ENCODE results near the gene RAD51B.
"Not testable (repeated sequence)": the region's sequence is repeated elsewhere in the genome, so short reads cannot be mapped to it uniquely, and the experiment has no call there.

RAD51B gene

GRCh38 chr14:68656452-68656851 is 836.9 kb downstream of the RAD51B start:
- DNase-seq = no peak

- DNase-seq = no peak
Observed at GRCh38 chr14:68657300-68658028, 837.9 kb downstream of the RAD51B start.

- DNase-seq = no peak
Observed at GRCh38 chr14:68658029-68658509, 838.5 kb downstream of the RAD51B start.

- no peak for DNase-seq
Observed at GRCh38 chr14:68658943-68659931, 839.7 kb downstream of the RAD51B start.

- no peak for DNase-seq
Observed at GRCh38 chr14:68660495-68660894, 840.9 kb downstream of the RAD51B start.

GRCh38 chr14:68661226-68662225 is 841.9 kb downstream of the RAD51B start:
- no peak for DNase-seq

- no peak for DNase-seq
Observed at GRCh38 chr14:68662392-68662791, 842.8 kb downstream of the RAD51B start.

- not testable (repeated sequence) for DNase-seq
Observed at GRCh38 chr14:68662826-68663225, 843.2 kb downstream of the RAD51B start.

- DNase-seq = no peak
Observed at GRCh38 chr14:68663385-68664076, 844.0 kb downstream of the RAD51B start.

GRCh38 chr14:68664225-68664681 is 844.7 kb downstream of the RAD51B start:
- DNase-seq = no peak

GRCh38 chr14:68665131-68665530 is 845.6 kb downstream of the RAD51B start:
- no peak for DNase-seq

GRCh38 chr14:68665792-68666204 is 846.2 kb downstream of the RAD51B start:
- no peak for DNase-seq

GRCh38 chr14:68666236-68666635 is 846.7 kb downstream of the RAD51B start:
- DNase-seq = no peak

- DNase-seq = no peak
Observed at GRCh38 chr14:68666899-68667298, 847.3 kb downstream of the RAD51B start.

GRCh38 chr14:68667313-68667791 is 847.8 kb downstream of the RAD51B start:
- DNase-seq = no peak

GRCh38 chr14:68668028-68668427 is 848.4 kb downstream of the RAD51B start:
- DNase-seq = no peak

- DNase-seq = no peak
Observed at GRCh38 chr14:68668531-68668930, 849.0 kb downstream of the RAD51B start.

GRCh38 chr14:68669111-68669511 is 849.5 kb downstream of the RAD51B start:
- DNase-seq = no peak

GRCh38 chr14:68669603-68670358 is 850.2 kb downstream of the RAD51B start:
- DNase-seq = no peak

GRCh38 chr14:68670359-68670715 is 850.8 kb downstream of the RAD51B start:
- DNase-seq = no peak

- DNase-seq = no peak
Observed at GRCh38 chr14:68671909-68672308, 852.3 kb downstream of the RAD51B start.

Data from SHP77 (cell line).